SK-N-MC (cell line): ENCODE data around the gene CCNT2.

Experiments
- EZH2 ChIP-seq: fragments of 200-600 bp; sonication (generic); IDR thresholded peaks from one replicate; pipeline ENCODE4 v1.6.1; 2017; ENCODE audit warnings: antibody characterized with exemption
- POLR2AphosphoS5 ChIP-seq: IDR thresholded peaks from 2 replicates; pipeline ENCODE4 v1.6.1; 2012; ENCODE audit warnings: mild to moderate bottlenecking, low read depth, low read length, borderline replicate concordance

GRCh38 chr2:134936691-134937090, 18.1 kb downstream of the CCNT2 start:
- TF ChIP-seq POLR2AphosphoS5 (no peak), EZH2 (no peak)
